HFFc6 (cell line): ENCODE measurements around the gene H2BW1. TPM values are rescaled to one million over a fixed set of nuclear protein-coding genes. Genes with fewer than 3 reads are reported as not detected.
"Not testable (repeated sequence)": the region's sequence is repeated elsewhere in the genome, so short reads cannot be mapped to it uniquely, and the experiment has no call there.

Source experiments
- DNase-seq: peaks from one replicate; pipeline ENCODE4 v3.0.0-alpha.2; 2018
- H3K27ac Mint-ChIP-seq: 2 replicates; pipeline ENCODE4 v1.8.0; 2020; ENCODE audit warnings: mild to moderate bottlenecking, mixed read lengths
- H3K27me3 Mint-ChIP-seq: 2 replicates; pipeline ENCODE4 v1.8.0; 2021; ENCODE audit warnings: mild to moderate bottlenecking, moderate library complexity, mixed read lengths; ENCODE audit not compliant: insufficient read depth
- H3K36me3 Mint-ChIP-seq: 2 replicates; pipeline ENCODE4 v1.8.0; 2021; ENCODE audit warnings: low read depth, mixed read lengths
- H3K4me1 Mint-ChIP-seq: 2 replicates; pipeline ENCODE4 v1.8.0; 2020; ENCODE audit warnings: low read depth, mixed read lengths
- H3K4me3 Mint-ChIP-seq: 2 replicates; pipeline ENCODE4 v1.8.0; 2020; ENCODE audit warnings: mild to moderate bottlenecking, moderate library complexity, mixed read lengths
- H3K9me3 Mint-ChIP-seq: 2 replicates; pipeline ENCODE4 v1.8.0; 2020; ENCODE audit warnings: mild to moderate bottlenecking, mixed read lengths
- total RNA-seq, 6 experiments: library from RNA; stranded (reverse); fragmentation: NEBNext Ultra II Directional; extraction: Animal tissue kit (Norgen Biotek cat#: 25700); gene quantifications; 2 replicates in 1 of 6; 3 replicates in 5 of 6; pipeline ENCODE4 v1.2.3, GENCODE V29; 2021
- TF ChIP-seq, protein P1 (sequence below): fragments of 200-600 bp; sonication (generic); IDR thresholded peaks from 2 replicates; pipeline ENCODE4 v1.5.0; 2021; ENCODE audit warnings: antibody characterized with exemption, mild to moderate bottlenecking

The H2BW1 gene
- total RNA-seq, 6 experiments from 2014 or later = not detected

- no peak within 1 kb of the TSS for H3K27ac Mint-ChIP-seq
- no peaks in the 10 kb centered on the region for H3K36me3 Mint-ChIP-seq
- TF ChIP-seq, protein P1, sequence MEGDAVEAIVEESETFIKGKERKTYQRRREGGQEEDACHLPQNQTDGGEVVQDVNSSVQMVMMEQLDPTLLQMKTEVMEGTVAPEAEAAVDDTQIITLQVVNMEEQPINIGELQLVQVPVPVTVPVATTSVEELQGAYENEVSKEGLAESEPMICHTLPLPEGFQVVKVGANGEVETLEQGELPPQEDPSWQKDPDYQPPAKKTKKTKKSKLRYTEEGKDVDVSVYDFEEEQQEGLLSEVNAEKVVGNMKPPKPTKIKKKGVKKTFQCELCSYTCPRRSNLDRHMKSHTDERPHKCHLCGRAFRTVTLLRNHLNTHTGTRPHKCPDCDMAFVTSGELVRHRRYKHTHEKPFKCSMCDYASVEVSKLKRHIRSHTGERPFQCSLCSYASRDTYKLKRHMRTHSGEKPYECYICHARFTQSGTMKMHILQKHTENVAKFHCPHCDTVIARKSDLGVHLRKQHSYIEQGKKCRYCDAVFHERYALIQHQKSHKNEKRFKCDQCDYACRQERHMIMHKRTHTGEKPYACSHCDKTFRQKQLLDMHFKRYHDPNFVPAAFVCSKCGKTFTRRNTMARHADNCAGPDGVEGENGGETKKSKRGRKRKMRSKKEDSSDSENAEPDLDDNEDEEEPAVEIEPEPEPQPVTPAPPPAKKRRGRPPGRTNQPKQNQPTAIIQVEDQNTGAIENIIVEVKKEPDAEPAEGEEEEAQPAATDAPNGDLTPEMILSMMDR = no peak
- no peaks in the 10 kb centered on the region for H3K9me3 Mint-ChIP-seq
- H3K4me1 Mint-ChIP-seq = no peaks in the 10 kb centered on the region
- DNase-seq = no peak
- H3K4me3 Mint-ChIP-seq = no peak within 1 kb of the TSS
- H3K27me3 Mint-ChIP-seq = peaks cover 19% of the 10 kb centered on the region
Observed at GRCh38 chrX:104039689-104040505, 26.4 kb upstream of the H2BW1 start, which contains the start of gene H2BW2. TSS of gene H2BW2 (plus strand) at chrX:104039956. CDS start at chrX:104039995, 39 bp downstream.

DNA sequence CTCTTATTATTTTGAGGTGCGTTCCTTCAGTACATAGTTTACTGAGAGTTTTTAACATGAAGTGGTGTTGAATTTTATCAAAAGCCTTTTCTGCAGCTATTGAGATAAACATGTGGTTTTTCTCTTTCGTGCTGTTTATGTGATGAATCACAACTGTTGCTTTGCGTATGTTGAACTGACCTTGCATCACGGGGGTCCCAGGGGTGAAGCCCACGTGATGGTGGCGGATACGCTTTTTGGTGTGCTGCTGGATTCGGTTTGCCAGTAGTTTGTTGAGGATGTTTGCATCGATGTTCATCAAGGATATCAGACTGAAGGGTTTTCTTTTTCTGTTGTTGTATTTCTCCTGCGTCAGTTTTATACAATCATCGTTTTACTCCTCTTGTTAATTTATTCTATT is 4.6 kb upstream of the H2BW1 start:
- no peak for DNase-seq
- TF ChIP-seq, protein P1 = no peak
- Mint-ChIP-seq H3K9me3 (no peaks in the 10 kb centered on the region), H3K27ac (no peak overlapping the region), H3K4me1 (no peaks in the 10 kb centered on the region), H3K36me3 (no peaks in the 10 kb centered on the region), H3K27me3 (peaks cover 21% of the 10 kb centered on the region), H3K4me3 (no peak overlapping the region)

GRCh38 chrX:104015576-104015975 is 2.1 kb upstream of the H2BW1 start:
- H3K27ac Mint-ChIP-seq, H3K4me3 Mint-ChIP-seq: not testable (repeated sequence)

GRCh38 chrX:104013158-104013557 is 350 bp downstream of the H2BW1 start:
- Mint-ChIP-seq H3K36me3 (no peaks in the 10 kb centered on the region), H3K4me3 (no peak overlapping the region), H3K27ac (no peak overlapping the region), H3K4me1 (no peaks in the 10 kb centered on the region), H3K27me3 (peaks cover 22% of the 10 kb centered on the region), H3K9me3 (no peaks in the 10 kb centered on the region)
- no peak for DNase-seq
- TF ChIP-seq, protein P1 = no peak

More at GRCh38 chrX:104015576-104015975, 2.1 kb upstream of the H2BW1 start:
- not testable (repeated sequence) for H3K4me1 Mint-ChIP-seq, H3K36me3 Mint-ChIP-seq, H3K9me3 Mint-ChIP-seq, DNase-seq
- H3K27me3 Mint-ChIP-seq = peaks cover 23% of the 10 kb centered on the region

DNA sequence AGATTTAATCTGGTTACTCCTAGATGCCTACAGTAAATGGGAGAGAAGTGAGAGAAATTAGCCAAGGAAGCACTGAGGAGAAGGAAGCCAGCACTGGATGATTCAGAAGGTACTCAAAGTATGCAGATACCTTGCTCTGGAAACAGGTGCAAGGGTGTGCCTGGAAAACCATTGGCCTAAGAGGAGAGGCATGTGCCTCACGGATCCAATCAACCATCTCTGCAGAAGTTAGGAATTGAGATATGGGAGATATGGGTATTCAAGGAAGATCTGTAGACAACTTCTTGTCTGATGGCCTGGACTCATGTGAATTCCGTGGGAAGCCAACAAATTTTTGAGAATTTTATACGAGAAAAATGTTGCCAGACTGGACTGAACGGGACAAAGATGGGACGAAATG is 4.7 kb downstream of the H2BW1 start:
- no peak for DNase-seq
- no peak overlapping the region for H3K4me3 Mint-ChIP-seq
- H3K36me3 Mint-ChIP-seq = no peaks in the 10 kb centered on the region
- no peak overlapping the region for H3K27ac Mint-ChIP-seq
- no peaks in the 10 kb centered on the region for H3K9me3 Mint-ChIP-seq
- TF ChIP-seq, protein P1 = no peak
- no peaks in the 10 kb centered on the region for H3K4me1 Mint-ChIP-seq
- H3K27me3 Mint-ChIP-seq = peaks cover 14% of the 10 kb centered on the region

DNA sequence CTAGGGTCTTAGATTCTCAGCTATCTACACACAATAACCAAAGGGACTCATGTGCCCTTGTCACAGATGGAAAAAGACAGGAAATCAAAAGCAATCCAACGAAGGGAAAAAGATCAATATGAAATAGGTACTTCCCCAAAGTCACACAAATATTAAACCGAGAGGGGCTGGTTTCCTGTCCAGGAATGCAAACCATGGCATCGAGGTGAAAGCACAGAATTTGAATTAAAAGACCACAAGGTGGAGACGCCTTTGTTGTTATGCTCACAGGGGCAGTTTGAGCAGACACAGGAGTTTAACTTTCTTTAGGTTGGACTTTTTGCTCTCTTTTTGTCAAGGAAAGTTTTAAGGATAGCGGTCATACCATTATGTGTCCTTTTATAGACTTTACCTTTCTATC is 14.3 kb downstream of the H2BW1 start:
- TF ChIP-seq, protein P1 = no peak
- Mint-ChIP-seq H3K9me3 (no peaks in the 10 kb centered on the region), H3K27ac (no peak overlapping the region), H3K4me1 (no peaks in the 10 kb centered on the region), H3K4me3 (no peak overlapping the region), H3K36me3 (no peaks in the 10 kb centered on the region), H3K27me3 (peaks cover 11% of the 10 kb centered on the region)
- no peak for DNase-seq

- H3K9me3 Mint-ChIP-seq, H3K4me3 Mint-ChIP-seq, DNase-seq, H3K27ac Mint-ChIP-seq, H3K27me3 Mint-ChIP-seq, H3K36me3 Mint-ChIP-seq, H3K4me1 Mint-ChIP-seq: not testable (repeated sequence)
Observed at GRCh38 chrX:103983508-103983907, 30.0 kb downstream of the H2BW1 start.

- not testable (repeated sequence) for H3K27me3 Mint-ChIP-seq, H3K9me3 Mint-ChIP-seq, H3K27ac Mint-ChIP-seq, DNase-seq, H3K36me3 Mint-ChIP-seq, H3K4me3 Mint-ChIP-seq, H3K4me1 Mint-ChIP-seq
Observed at GRCh38 chrX:103962411-103963278, 50.9 kb downstream of the H2BW1 start, which contains the start of gene TMSB15B. TSS of gene TMSB15B (plus strand) at chrX:103962627.
